Measurements from ENCODE around the gene CCDC88A.

GRCh38 chr2:55452879-55453278, 33.2 kb upstream of the CCDC88A start:
- TF ChIP-seq, protein P1, sequence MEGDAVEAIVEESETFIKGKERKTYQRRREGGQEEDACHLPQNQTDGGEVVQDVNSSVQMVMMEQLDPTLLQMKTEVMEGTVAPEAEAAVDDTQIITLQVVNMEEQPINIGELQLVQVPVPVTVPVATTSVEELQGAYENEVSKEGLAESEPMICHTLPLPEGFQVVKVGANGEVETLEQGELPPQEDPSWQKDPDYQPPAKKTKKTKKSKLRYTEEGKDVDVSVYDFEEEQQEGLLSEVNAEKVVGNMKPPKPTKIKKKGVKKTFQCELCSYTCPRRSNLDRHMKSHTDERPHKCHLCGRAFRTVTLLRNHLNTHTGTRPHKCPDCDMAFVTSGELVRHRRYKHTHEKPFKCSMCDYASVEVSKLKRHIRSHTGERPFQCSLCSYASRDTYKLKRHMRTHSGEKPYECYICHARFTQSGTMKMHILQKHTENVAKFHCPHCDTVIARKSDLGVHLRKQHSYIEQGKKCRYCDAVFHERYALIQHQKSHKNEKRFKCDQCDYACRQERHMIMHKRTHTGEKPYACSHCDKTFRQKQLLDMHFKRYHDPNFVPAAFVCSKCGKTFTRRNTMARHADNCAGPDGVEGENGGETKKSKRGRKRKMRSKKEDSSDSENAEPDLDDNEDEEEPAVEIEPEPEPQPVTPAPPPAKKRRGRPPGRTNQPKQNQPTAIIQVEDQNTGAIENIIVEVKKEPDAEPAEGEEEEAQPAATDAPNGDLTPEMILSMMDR (IDR thresholded peaks at IDR 0.05) = no peak
- no peak for TF ChIP-seq EZH2 (IDR thresholded peaks at IDR 0.05; ENCODE audit: borderline replicate concordance, insufficient read depth, low read depth, low read length, poor library complexity, severe bottlenecking)

Measured in B cell (primary cell).